Measurements from ENCODE around the gene DDA1. TPM values are rescaled to one million over a fixed set of nuclear protein-coding genes. Genes with fewer than 3 reads are reported as not detected.
"Not testable (repeated sequence)": the region's sequence is repeated elsewhere in the genome, so short reads cannot be mapped to it uniquely, and the experiment has no call there.

DDA1 gene
- total RNA-seq, 2 experiments from 2014 or later, result 47.7 to 58.9 TPM

GRCh38 chr19:17353386-17353785 is 44.0 kb downstream of the DDA1 start:
- no peak for DNase-seq
- CTCF ChIA-PET, result interaction anchor here (0.9 to 1.2 kb wide), 2 partner anchors 33 to 138 kb away, joined by 3 read pairs; no protein-coding TSS in a partner anchor
- Mint-ChIP-seq H3K9me3 (ENCODE audit: low read depth) (no peaks in the 10 kb centered on the region), H3K27ac (no peak overlapping the region), H3K4me1 (peaks cover 16% of the 10 kb centered on the region), H3K36me3 (no peaks in the 10 kb centered on the region), H3K4me3 (no peak overlapping the region), H3K27me3 (peaks cover 28% of the 10 kb centered on the region)
- no peak for ATAC-seq

GRCh38 chr19:17357078-17357666 is 47.8 kb downstream of the DDA1 start:
- Mint-ChIP-seq H3K4me1 (no peaks in the 10 kb centered on the region), H3K27me3 (peaks cover 5% of the 10 kb centered on the region), H3K27ac (no peak overlapping the region), H3K9me3 (ENCODE audit: low read depth) (no peaks in the 10 kb centered on the region), H3K4me3 (no peak overlapping the region), H3K36me3 (no peaks in the 10 kb centered on the region)
- DNase-seq, result no peak
- CTCF ChIA-PET, result interaction anchor here (1.3 kb wide), 1 partner anchor 8 kb away, joined by 3 read pairs; no protein-coding TSS in a partner anchor
- no peak for ATAC-seq

DNA sequence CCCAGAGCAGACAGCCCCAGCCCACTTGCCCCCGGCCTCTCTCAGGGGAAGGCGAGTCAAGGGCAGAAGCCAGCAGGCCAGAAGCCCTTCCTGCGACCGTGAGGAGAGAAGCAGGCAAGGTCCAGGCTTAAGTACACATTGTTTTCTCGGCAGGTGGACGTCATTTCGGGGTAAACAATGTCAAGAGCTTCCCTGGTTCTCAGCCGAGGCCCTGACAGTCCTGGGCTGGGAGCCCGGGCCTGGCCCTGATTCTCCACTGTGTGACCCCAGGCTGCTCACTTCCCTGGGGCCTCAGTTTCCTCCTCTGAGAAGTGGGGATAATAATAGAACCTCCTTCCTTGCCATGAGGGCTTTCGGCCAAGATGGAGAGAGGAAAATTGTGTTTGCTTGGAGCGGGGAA is 48.4 kb downstream of the DDA1 start:
- DNase-seq (no peak), ATAC-seq (no peak)
- H3K4me1 Mint-ChIP-seq, result no peaks in the 10 kb centered on the region
- CTCF ChIA-PET, result interaction anchor here (1.1 to 1.4 kb wide), 2 partner anchors 49 to 216 kb away, joined by 3 read pairs; no protein-coding TSS in a partner anchor
- no peak overlapping the region for H3K27ac Mint-ChIP-seq
- no peak overlapping the region for H3K4me3 Mint-ChIP-seq
- peaks cover 7% of the 10 kb centered on the region for H3K27me3 Mint-ChIP-seq
- H3K36me3 Mint-ChIP-seq, result no peaks in the 10 kb centered on the region
- no peaks in the 10 kb centered on the region for H3K9me3 Mint-ChIP-seq (ENCODE audit: low read depth)

DNA sequence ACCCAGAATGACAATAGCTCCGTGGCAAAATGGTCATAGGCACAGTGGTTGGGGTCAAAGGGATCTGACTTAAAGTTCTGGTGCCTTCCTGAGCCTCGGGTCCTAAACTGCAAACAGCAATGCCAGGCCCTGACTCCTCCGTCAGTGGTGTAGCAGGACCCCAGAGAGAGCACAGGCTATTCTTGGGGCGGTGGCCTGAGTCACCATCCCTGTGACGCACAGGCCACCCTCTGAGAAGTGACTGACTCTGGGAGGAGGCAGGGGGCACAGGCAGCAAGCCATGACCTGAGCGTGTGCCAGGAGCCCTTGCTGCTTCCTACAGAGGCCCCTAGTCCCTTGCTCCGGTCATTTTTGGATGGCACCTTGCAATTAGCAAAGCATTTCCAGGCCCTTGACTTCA is 49.0 kb downstream of the DDA1 start:
- DNase-seq, result no peak
- no peaks in the 10 kb centered on the region for H3K36me3 Mint-ChIP-seq
- H3K4me3 Mint-ChIP-seq, result no peak overlapping the region
- no peaks in the 10 kb centered on the region for H3K4me1 Mint-ChIP-seq
- ATAC-seq, result no peak
- H3K9me3 Mint-ChIP-seq (ENCODE audit: low read depth), result no peaks in the 10 kb centered on the region
- CTCF ChIA-PET, result interaction anchor here (0.8 to 1.4 kb wide), 3 partner anchors 27 to 215 kb away, joined by 3 to 4 read pairs (median 3); no protein-coding TSS in a partner anchor
- peaks cover 5% of the 10 kb centered on the region for H3K27me3 Mint-ChIP-seq
- H3K27ac Mint-ChIP-seq, result no peak overlapping the region

- CTCF ChIA-PET, result interaction anchor here (0.6 to 1.0 kb wide), 2 partner anchors 15 to 291 kb away, joined by 3 read pairs; no protein-coding TSS in a partner anchor
- DNase-seq, result no peak
- peaks cover 5% of the 10 kb centered on the region for H3K27me3 Mint-ChIP-seq
- H3K36me3 Mint-ChIP-seq, result no peaks in the 10 kb centered on the region
- H3K27ac Mint-ChIP-seq, result no peak overlapping the region
- H3K9me3 Mint-ChIP-seq (ENCODE audit: low read depth), result no peaks in the 10 kb centered on the region
- no peak for ATAC-seq
- H3K4me3 Mint-ChIP-seq, result no peak overlapping the region
- H3K4me1 Mint-ChIP-seq, result no peaks in the 10 kb centered on the region
Measured at GRCh38 chr19:17359905-17360800, 50.8 kb downstream of the DDA1 start.

DNA sequence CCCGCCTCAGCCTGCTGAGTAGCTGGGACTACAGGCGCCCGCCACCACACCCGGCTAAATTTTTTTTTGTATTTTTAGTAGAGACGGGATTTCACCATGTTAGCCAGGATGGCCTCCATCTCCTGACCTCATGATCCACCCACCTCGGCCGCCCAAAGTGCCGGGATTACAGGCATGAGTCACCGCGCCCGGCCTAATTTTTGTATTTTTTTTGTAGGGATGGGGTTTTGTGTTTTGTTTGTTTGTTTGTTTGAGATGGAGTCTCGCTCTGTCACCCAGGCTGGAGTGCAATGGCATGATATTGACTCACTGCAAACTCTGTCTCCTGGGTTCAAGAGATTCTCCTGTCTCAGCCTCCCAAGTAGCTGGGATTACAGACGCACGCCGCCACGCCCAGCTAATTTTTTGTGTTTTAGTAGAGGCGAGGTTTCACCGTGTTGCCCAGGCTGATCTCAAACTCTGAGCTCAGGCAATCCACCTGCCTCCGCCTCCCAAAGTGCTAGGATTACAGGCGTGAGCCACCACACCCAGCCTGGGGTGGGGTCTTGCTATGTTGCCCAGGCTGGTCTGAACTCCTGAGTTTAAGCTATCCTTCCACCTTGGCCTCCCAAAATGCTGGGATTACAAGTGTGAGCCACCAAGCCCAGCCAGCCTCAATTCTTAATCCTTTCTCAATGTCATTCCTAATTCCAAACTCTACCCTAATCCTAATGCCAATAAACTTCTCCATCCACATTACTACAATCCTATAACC is 54.7 kb downstream of the DDA1 start:
- DNase-seq; ATAC-seq; H3K36me3 Mint-ChIP-seq; H3K4me1 Mint-ChIP-seq; H3K27me3 Mint-ChIP-seq; CTCF ChIA-PET; H3K9me3 Mint-ChIP-seq (ENCODE audit: low read depth); H3K4me3 Mint-ChIP-seq; H3K27ac Mint-ChIP-seq: not testable (repeated sequence)

DNA sequence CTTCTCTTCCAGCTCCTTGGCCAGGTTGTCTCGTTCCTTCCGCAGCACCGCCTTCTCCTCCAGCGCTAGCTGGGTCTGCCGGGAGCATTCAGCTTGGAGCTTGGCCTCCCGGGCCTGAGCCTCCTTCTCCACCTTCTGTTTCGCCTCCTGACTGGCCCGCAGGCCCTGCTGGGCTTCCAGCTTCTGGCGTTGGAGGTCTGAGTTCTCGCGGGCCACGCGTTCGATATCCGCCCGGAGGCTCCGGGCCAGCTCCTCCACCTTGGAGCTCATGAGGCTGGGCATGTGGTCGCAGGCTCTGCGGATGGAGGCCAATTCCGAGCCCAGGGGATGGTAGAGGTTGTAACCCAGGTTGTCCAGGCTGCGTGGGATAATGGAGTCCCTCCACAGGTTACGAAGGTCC is 56.0 kb downstream of the DDA1 start:
- CTCF ChIA-PET, result interaction anchor here (0.8 to 1.5 kb wide), 3 partner anchors 9 to 40 kb away, joined by 3 to 6 read pairs (median 3); partner anchors contain the start of gene BST2
- Mint-ChIP-seq H3K27me3 (peaks cover 11% of the 10 kb centered on the region), H3K36me3 (no peaks in the 10 kb centered on the region), H3K27ac (no peak overlapping the region), H3K4me1 (peaks cover 5% of the 10 kb centered on the region), H3K9me3 (ENCODE audit: low read depth) (no peaks in the 10 kb centered on the region), H3K4me3 (no peak overlapping the region)
- no peak for ATAC-seq
- DNase-seq, result no peak

DNA sequence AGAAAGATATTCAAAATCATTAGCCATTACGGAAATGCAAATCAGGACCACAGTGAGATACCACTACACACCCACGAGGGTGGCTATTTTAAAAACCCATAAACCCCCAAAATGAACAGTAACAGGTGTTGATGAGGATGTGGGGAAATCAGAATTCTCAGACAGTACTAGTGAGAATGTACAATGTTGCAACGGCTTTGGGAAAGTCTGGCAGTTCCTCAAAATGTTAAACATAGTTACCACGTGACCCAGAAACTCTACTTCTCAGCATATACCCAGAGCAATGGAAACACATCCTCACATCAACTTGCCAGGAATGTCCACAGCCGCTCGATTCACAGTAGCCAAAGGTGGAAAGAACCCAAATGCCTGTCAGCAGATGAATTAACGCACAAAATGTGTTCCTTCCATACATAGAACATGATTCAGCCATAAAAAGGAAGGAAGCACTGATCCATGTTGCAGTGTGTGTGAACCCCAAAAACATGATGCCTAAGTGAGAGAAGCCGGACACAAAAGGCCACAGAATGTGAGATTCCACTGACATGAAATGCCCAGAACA is 60.7 kb downstream of the DDA1 start:
- Mint-ChIP-seq H3K27ac (no peak overlapping the region), H3K4me3 (no peak overlapping the region), H3K36me3 (no peaks in the 10 kb centered on the region), H3K9me3 (ENCODE audit: low read depth) (no peaks in the 10 kb centered on the region), H3K27me3 (peaks cover 11% of the 10 kb centered on the region), H3K4me1 (peaks cover 7% of the 10 kb centered on the region)
- DNase-seq (no peak), ATAC-seq (no peak)
- CTCF ChIA-PET, result no interaction called here

Other genes with a start within 250 kb of the DDA1 start
- gene HAUS8, start 234.1 kb upstream of the DDA1 start, total RNA-seq, result 10 to 100 TPM; 62.1 to 73.0 TPM
- gene MYO9B, start 233.8 kb upstream of the DDA1 start, total RNA-seq, result 100 to 1,000 TPM; 280 to 356 TPM
- 10 to 100 TPM; 22.1 to 23.6 TPM for gene USE1, start 94.2 kb upstream of the DDA1 start, total RNA-seq
- gene OCEL1, start 83.3 kb upstream of the DDA1 start, total RNA-seq, result 10 to 100 TPM; 23.3 to 27.4 TPM
- gene NR2F6, start 63.6 kb upstream of the DDA1 start, total RNA-seq, result 1 to 10 TPM; 2.7 to 4.7 TPM
- not detected for gene USHBP1, start 44.8 kb upstream of the DDA1 start, total RNA-seq
- gene BABAM1, start 42.1 kb upstream of the DDA1 start, total RNA-seq, result 100 to 1,000 TPM; 113 to 117 TPM
- gene ANKLE1, start 27.7 kb upstream of the DDA1 start, total RNA-seq, result 10 to 100 TPM in 1 of 2 experiments, 1 to 10 TPM in 1; 9.2 to 17.2 TPM
- gene ABHD8, start 6.1 kb upstream of the DDA1 start, total RNA-seq, result 10 to 100 TPM; 10.1 to 10.7 TPM
- 100 to 1,000 TPM in 1 of 2 experiments, 10 to 100 TPM in 1; 94.7 to 115 TPM for gene MRPL34, start 3.7 kb upstream of the DDA1 start, total RNA-seq
- 10 to 100 TPM; 11.0 to 18.7 TPM for gene ANO8, start 25.3 kb downstream of the DDA1 start, total RNA-seq
- gene GTPBP3, start 28.0 kb downstream of the DDA1 start, total RNA-seq, result 10 to 100 TPM; 40.4 to 44.4 TPM
- gene PLVAP, start 67.8 kb downstream of the DDA1 start, total RNA-seq, result not detected
- 1 to 10 TPM; 4.3 to 5.9 TPM for gene CCDC194, start 84.6 kb downstream of the DDA1 start, total RNA-seq
- gene BST2, start 96.1 kb downstream of the DDA1 start, total RNA-seq, result 100 to 1,000 TPM; 298 to 361 TPM
- gene MVB12A, start 110.5 kb downstream of the DDA1 start, total RNA-seq, result 10 to 100 TPM; 40.4 to 51.1 TPM
- gene TMEM221, start 139.1 kb downstream of the DDA1 start, total RNA-seq, result not detected
- gene NXNL1, start 151.4 kb downstream of the DDA1 start, total RNA-seq, result not detected
- 1 to 10 TPM; 1.5 to 2.1 TPM for gene SLC27A1, start 161.0 kb downstream of the DDA1 start, total RNA-seq
- 10 to 100 TPM; 59.3 to 65.4 TPM for gene PGLS, start 202.1 kb downstream of the DDA1 start, total RNA-seq
- gene COLGALT1, start 246.1 kb downstream of the DDA1 start, total RNA-seq, result 10 to 100 TPM; 52.2 to 65.2 TPM

All from activated CD8-positive, alpha-beta memory T cell treated with anti-CD3 and anti-CD28 coated beads, Interleukin-2, amount 10 ng/mL, durations not matched to agents 7 days and 5 days (primary cell).